GM12891 (cell line): Measurements from ENCODE around the gene GGT6.

Source experiments
- DNase-seq: peaks from one replicate; pipeline ENCODE4 v3.0.0; 2011; ENCODE audit warnings: low spot score; ENCODE audit not compliant: insufficient read length
- FAIRE-seq: peaks from 2 replicates; lab custom pipeline; 2011; peaks lifted over from hg19 to GRCh38; lab: Jason Lieb, UNC
- PAX5 ChIP-seq: IDR thresholded peaks from 2 replicates; pipeline ENCODE4 v1.6.1; 2011; ENCODE audit warnings: low read length, moderate library complexity, mild to moderate bottlenecking; ENCODE audit not compliant: insufficient read depth, severe bottlenecking
- POLR2A ChIP-seq: IDR thresholded peaks from 2 replicates; pipeline ENCODE4 v1.6.1; 2011; ENCODE audit warnings: low read depth, low read length, control low read depth
- POLR2AphosphoS5 ChIP-seq: IDR thresholded peaks from 2 replicates; pipeline ENCODE4 v1.6.1; 2011; ENCODE audit warnings: low read depth, low read length, control low read depth
- POU2F2 ChIP-seq: IDR thresholded peaks from 2 replicates; pipeline ENCODE4 v1.6.1; 2011; ENCODE audit warnings: low read depth, mild to moderate bottlenecking, control low read depth, low read length, moderate library complexity
- SPI1 ChIP-seq: IDR thresholded peaks from 2 replicates; pipeline ENCODE4 v1.6.1; 2011; ENCODE audit warnings: low read depth, low read length, control low read depth
- TAF1 ChIP-seq: IDR thresholded peaks from 2 replicates; pipeline ENCODE4 v1.6.1; 2011; ENCODE audit warnings: low read depth, low read length, control low read depth

The GGT6 gene

GRCh38 chr17:4527566-4528125 is 32.7 kb downstream of the GGT6 start:
- DNase-seq (no peak), FAIRE-seq (no peak)
- no peak for TF ChIP-seq POLR2AphosphoS5

DNA sequence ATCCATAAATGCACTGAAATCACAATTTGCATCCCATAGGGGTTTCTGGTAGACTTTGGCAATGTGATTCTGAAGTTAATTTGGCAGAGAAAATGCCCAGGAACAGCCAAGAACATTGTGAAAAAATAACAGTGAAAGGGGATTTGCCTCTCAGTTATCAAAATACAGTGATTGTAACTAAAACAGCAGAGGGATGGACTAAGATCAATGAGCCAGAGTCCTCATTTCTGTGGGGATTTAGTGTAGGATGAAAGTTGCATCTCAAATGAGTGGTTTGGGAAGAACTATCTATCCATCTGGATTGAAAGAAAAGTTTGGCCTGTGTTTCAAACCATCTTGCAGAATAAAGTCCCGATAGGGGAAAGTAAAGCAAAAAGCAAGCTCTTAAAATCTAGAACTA is 33.2 kb downstream of the GGT6 start:
- no peak for TF ChIP-seq POLR2AphosphoS5
- no peak for TF ChIP-seq POU2F2
- no peak for TF ChIP-seq POLR2A
- no peak for TF ChIP-seq SPI1
- TF ChIP-seq PAX5 = no peak
- TF ChIP-seq TAF1 = no peak
- no peak for FAIRE-seq
- DNase-seq = no peak

DNA sequence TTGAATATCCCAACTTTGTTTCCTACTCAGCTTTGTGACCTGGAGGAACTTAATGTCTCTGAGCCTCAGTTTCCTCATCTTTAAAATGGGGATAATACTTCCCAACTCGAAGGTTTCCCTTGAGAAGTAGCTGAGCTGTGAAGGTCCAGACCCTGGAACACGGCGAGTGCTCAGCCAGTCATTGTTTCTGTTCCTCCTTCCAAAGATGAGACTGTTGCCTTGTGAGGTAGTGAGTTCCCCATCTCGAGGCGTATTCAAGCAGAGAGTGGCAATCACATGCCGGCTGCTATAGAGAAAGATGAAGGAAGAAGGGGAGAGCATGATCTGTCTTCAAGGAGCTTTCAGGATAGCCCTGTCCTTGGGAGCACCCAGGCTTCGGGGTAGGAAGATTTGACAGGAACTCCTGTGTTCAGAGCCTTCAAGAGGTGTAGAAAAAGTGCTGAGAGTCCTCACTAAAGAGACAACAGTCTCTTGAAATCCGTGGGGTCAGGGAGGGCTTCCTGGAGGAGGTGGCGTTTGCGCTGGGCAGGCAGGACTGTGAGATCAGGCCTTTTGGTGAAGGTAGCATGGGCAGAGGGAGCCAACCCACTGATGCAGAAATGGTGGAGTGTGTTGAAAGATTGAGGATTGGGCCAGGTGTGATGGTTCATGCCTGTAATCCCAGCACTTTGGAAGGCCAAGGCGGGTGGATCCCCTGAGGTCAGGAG is 34.5 kb downstream of the GGT6 start:
- FAIRE-seq (no peak), DNase-seq (no peak)

DNA sequence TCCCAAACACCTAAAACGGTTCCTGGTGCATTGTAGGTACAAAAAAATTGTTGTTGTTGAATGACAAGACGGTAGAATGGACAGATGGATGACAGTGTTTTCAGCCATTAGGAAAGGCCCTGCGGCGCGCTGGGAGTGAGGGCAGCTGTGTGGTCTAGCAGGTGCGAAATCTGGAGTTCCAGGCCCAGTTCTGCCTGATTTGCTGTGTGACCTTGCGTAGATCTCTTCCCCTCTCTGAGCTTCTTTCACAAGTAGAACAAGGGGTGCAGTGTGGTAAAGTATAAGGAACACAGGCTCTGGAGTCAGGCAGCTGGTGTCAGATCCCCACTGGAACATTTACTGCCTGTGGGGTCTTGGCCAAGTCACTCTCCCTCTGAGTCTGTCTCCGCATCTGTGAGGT is 36.4 kb downstream of the GGT6 start:
- DNase-seq = no peak
- FAIRE-seq = no peak
- TF ChIP-seq TAF1 (no peak), POU2F2 (no peak), POLR2A (no peak), POLR2AphosphoS5 (no peak), PAX5 (no peak), SPI1 (no peak)

More for the DNA sequence above, 34.5 kb downstream of the GGT6 start:
- TF ChIP-seq POLR2A = no peak
- no peak for TF ChIP-seq PAX5
- TF ChIP-seq TAF1 = no peak
- no peak for TF ChIP-seq POU2F2
- TF ChIP-seq SPI1 = no peak
- no peak for TF ChIP-seq POLR2AphosphoS5

DNA sequence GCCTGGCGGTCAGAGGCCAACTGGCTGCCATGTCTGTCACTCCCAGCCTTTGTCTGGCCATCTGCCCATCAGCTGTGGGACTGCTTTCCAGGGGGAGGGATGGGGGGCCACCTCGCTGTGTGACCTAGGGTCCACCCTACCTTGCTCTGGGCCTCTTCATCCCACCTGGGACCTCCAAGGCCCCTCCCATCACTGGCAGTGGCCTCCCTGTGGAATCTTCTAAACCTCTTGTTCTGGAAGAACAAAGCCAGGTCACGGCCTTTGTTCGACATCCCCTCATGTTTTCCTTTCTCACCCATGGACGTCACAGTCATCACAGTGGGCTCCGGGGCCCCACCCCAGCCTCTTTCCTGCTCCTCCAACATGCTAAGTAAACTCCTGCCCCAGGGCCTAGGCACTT is 37.7 kb downstream of the GGT6 start:
- FAIRE-seq (no peak), DNase-seq (no peak)
- TF ChIP-seq POLR2A = no peak
- TF ChIP-seq POLR2AphosphoS5 = no peak
- TF ChIP-seq SPI1 = no peak
- TF ChIP-seq PAX5 = no peak
- no peak for TF ChIP-seq TAF1
- no peak for TF ChIP-seq POU2F2

DNA sequence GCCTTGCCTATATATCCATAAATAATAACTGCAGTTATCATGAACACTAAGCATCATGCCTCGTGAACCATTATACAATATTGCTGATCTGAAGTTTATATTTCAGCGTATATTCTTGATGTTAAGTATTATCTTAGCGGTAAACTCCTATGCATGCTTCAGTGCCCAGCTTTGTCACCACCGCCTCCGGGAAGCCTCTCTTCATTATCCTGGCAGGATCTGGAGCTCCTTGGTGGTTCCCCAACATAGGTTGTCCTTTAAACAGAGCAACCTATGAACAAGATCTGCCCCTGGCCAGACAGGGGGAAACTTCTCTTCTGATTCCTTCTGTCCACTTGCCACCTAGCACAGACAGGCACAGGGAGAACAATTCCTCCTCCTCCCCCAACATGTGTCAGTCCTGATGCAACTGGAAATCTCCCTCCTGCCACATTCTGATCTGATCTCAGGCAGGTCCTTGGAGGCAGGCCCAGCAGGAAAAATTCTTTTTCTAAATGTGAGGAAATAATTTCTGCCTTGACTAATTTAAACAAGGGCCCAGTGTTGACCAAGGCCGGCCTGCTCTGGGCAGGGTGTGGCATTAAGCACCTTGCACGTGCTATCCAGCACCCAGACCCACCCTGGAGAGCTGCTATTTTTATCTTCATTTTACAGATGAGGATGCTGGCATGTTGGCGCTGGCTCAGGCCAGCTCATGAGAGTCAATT is 39.3 kb downstream of the GGT6 start:
- DNase-seq (no peak), FAIRE-seq (no peak)
- TF ChIP-seq POLR2AphosphoS5 (no peak), PAX5 (no peak), SPI1 (no peak), TAF1 (no peak), POLR2A (no peak), POU2F2 (no peak)

- no peak for DNase-seq
- no peak for FAIRE-seq
- TF ChIP-seq POLR2AphosphoS5 (no peak), POU2F2 (no peak), TAF1 (no peak), PAX5 (no peak), SPI1 (no peak), POLR2A (no peak)
These were observed 40.1 kb downstream of the GGT6 start for GRCh38 chr17:4520060-4520893.

- DNase-seq = no peak
- no peak for FAIRE-seq
- TF ChIP-seq POLR2AphosphoS5 (no peak), POU2F2 (no peak), TAF1 (no peak), SPI1 (no peak), POLR2A (no peak), PAX5 (no peak)
These were observed 41.0 kb downstream of the GGT6 start for GRCh38 chr17:4519361-4519788.

- no peak for TF ChIP-seq SPI1
- no peak for TF ChIP-seq PAX5
- no peak for TF ChIP-seq POLR2A
- TF ChIP-seq POLR2AphosphoS5 = no peak
- TF ChIP-seq POU2F2 = no peak
- TF ChIP-seq TAF1 = no peak
- FAIRE-seq (no peak), DNase-seq (no peak)
These were observed 41.5 kb downstream of the GGT6 start for GRCh38 chr17:4518901-4519300.
